GM18498 (cell line): ENCODE measurements around the gene PKMYT1.
"Not testable (repeated sequence)": the region's sequence is repeated elsewhere in the genome, so short reads cannot be mapped to it uniquely, and the experiment has no call there.

ENCODE experiments used
- ATAC-seq: cut with Tn5 transposase; IDR thresholded peaks from one replicate; pipeline ENCODE4 v1.9.1; 2021; ENCODE audit warnings: mild to moderate bottlenecking, moderate library complexity; ENCODE audit not compliant: unreplicated experiment

PKMYT1 gene

GRCh38 chr16:2938206-2938605 lies 42.0 kb downstream of the PKMYT1 start:
- ATAC-seq = no peak

- ATAC-seq = no peak
These were observed 43.1 kb downstream of the PKMYT1 start for GRCh38 chr16:2937170-2937569.

- ATAC-seq = no peak
These were observed 43.7 kb downstream of the PKMYT1 start for GRCh38 chr16:2936436-2937011.

GRCh38 chr16:2934450-2934849 lies 45.8 kb downstream of the PKMYT1 start:
- ATAC-seq = no peak

- no peak for ATAC-seq
These were observed 46.5 kb downstream of the PKMYT1 start for GRCh38 chr16:2933701-2934100.

- no peak for ATAC-seq
These were observed 47.1 kb downstream of the PKMYT1 start for GRCh38 chr16:2933136-2933535.

GRCh38 chr16:2931231-2931914 lies 48.9 kb downstream of the PKMYT1 start:
- not testable (repeated sequence) for ATAC-seq

GRCh38 chr16:2930236-2930635 lies 50.0 kb downstream of the PKMYT1 start:
- no peak for ATAC-seq

GRCh38 chr16:2929693-2930092 lies 50.6 kb downstream of the PKMYT1 start:
- ATAC-seq = no peak

- no peak for ATAC-seq
These were observed 51.5 kb downstream of the PKMYT1 start for GRCh38 chr16:2928796-2929195.

- ATAC-seq = not testable (repeated sequence)
These were observed 52.1 kb downstream of the PKMYT1 start for GRCh38 chr16:2928151-2928550.

GRCh38 chr16:2927010-2927646 lies 53.1 kb downstream of the PKMYT1 start:
- peak; percentile 63 for ATAC-seq

- ATAC-seq = no peak
These were observed 53.6 kb downstream of the PKMYT1 start for GRCh38 chr16:2926650-2926999.

- ATAC-seq = no peak
These were observed 54.1 kb downstream of the PKMYT1 start for GRCh38 chr16:2925951-2926649.

GRCh38 chr16:2924901-2925755 lies 55.1 kb downstream of the PKMYT1 start:
- no peak for ATAC-seq

- no peak for ATAC-seq
These were observed 56.8 kb downstream of the PKMYT1 start for GRCh38 chr16:2923481-2923880.
